ENCODE results near the gene CAPN5.

The CAPN5 gene

DNA sequence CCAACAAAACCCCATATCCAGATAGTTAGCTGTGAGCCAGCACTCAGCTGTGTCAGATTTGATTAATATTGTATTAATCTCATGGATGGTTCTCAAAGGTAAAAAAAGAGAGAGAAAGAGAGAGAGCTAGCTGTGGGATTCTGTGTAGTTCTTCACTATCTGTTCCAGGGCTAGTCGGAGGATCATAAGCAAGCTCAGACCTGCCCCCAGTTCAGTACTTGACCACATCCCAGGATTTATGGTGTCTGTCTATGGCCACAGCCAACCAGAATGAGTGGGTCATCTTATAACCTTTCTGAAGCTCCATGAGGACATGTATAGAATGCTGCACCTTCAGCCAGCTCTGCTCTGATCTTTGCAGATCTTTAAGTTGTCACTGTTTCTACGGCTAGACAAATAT lies 46.0 kb upstream of the CAPN5 start:
- TF ChIP-seq EZH2phosphoT487 (IDR thresholded peaks at IDR 0.05; ENCODE audit: borderline replicate concordance): no peak
- TF ChIP-seq, protein P1, sequence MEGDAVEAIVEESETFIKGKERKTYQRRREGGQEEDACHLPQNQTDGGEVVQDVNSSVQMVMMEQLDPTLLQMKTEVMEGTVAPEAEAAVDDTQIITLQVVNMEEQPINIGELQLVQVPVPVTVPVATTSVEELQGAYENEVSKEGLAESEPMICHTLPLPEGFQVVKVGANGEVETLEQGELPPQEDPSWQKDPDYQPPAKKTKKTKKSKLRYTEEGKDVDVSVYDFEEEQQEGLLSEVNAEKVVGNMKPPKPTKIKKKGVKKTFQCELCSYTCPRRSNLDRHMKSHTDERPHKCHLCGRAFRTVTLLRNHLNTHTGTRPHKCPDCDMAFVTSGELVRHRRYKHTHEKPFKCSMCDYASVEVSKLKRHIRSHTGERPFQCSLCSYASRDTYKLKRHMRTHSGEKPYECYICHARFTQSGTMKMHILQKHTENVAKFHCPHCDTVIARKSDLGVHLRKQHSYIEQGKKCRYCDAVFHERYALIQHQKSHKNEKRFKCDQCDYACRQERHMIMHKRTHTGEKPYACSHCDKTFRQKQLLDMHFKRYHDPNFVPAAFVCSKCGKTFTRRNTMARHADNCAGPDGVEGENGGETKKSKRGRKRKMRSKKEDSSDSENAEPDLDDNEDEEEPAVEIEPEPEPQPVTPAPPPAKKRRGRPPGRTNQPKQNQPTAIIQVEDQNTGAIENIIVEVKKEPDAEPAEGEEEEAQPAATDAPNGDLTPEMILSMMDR (conservative IDR thresholded peaks at IDR 0.05; ENCODE audit: low read length): no peak
- H4K20me1 ChIP-seq (ENCODE audit: insufficient read depth, low read length, poor library complexity, severe bottlenecking): no peaks in the 10 kb centered on the region
- H3K4me3 ChIP-seq (ENCODE audit: low read length, poor library complexity, severe bottlenecking): no peak overlapping the region
- no peak overlapping the region for H3K9ac ChIP-seq (ENCODE audit: low read depth, low read length, poor library complexity, severe bottlenecking)
- H3K9me3 ChIP-seq (ENCODE audit: insufficient read depth, low read depth, low read length): no peaks in the 10 kb centered on the region
- H3F3A ChIP-seq (ENCODE audit: low read depth): no peaks in the 10 kb centered on the region
- H2AFZ ChIP-seq (ENCODE audit: low read length): no peak overlapping the region
- no peaks in the 10 kb centered on the region for H3K36me3 ChIP-seq (ENCODE audit: insufficient read depth, low read length)
- H3K4me2 ChIP-seq (ENCODE audit: low read depth, low read length, poor library complexity, severe bottlenecking): no peak overlapping the region
- no peaks in the 10 kb centered on the region for H3K27me3 ChIP-seq (ENCODE audit: insufficient read depth, low read length, poor library complexity, severe bottlenecking)
- H3K9me2 ChIP-seq (replicated peaks; ENCODE audit: low read depth, low read length): no peaks in the 10 kb centered on the region
- no peaks in the 10 kb centered on the region for H3K4me1 ChIP-seq (ENCODE audit: insufficient read depth, low read length, poor library complexity, severe bottlenecking)
- no peaks in the 10 kb centered on the region for H3K79me2 ChIP-seq (ENCODE audit: insufficient read depth, low read length)

DNA sequence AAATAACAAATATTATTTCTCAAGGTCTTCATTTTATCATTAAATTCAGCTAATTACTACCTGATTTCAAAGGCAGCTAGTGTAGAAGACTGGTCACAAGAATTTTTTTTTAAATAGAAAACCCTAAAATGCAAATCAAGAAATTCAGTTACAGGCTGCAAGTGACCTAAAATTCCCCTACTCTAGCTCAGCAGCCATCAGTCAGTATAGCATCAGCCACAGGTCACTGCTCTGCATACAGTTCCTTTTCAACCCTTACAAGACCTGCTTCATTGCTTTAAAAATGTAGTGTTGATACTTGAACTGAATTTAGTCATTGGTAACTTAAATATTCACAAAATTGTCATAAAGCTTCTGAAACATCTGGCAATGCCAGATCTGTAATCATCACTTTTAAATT lies 42.0 kb upstream of the CAPN5 start:
- Histone ChIP-seq H3K36me3 (ENCODE audit: insufficient read depth, low read length) (no peaks in the 10 kb centered on the region), H3K9me2 (replicated peaks; ENCODE audit: low read depth, low read length) (no peaks in the 10 kb centered on the region), H3K79me2 (ENCODE audit: insufficient read depth, low read length) (no peaks in the 10 kb centered on the region), H3K4me3 (ENCODE audit: low read length, poor library complexity, severe bottlenecking) (no peak overlapping the region), H2AFZ (ENCODE audit: low read length) (no peak overlapping the region), H3K4me1 (ENCODE audit: insufficient read depth, low read length, poor library complexity, severe bottlenecking) (no peaks in the 10 kb centered on the region), H3K9me3 (ENCODE audit: insufficient read depth, low read depth, low read length) (no peaks in the 10 kb centered on the region), H4K20me1 (ENCODE audit: insufficient read depth, low read length, poor library complexity, severe bottlenecking) (no peaks in the 10 kb centered on the region), H3K9ac (ENCODE audit: low read depth, low read length, poor library complexity, severe bottlenecking) (no peak overlapping the region), H3K4me2 (ENCODE audit: low read depth, low read length, poor library complexity, severe bottlenecking) (no peak overlapping the region), H3K27me3 (ENCODE audit: insufficient read depth, low read length, poor library complexity, severe bottlenecking) (no peaks in the 10 kb centered on the region), H3F3A (ENCODE audit: low read depth) (no peaks in the 10 kb centered on the region)
- no peak for TF ChIP-seq EZH2phosphoT487 (IDR thresholded peaks at IDR 0.05; ENCODE audit: borderline replicate concordance)
- TF ChIP-seq, protein P1 (conservative IDR thresholded peaks at IDR 0.05; ENCODE audit: low read length): no peak

DNA sequence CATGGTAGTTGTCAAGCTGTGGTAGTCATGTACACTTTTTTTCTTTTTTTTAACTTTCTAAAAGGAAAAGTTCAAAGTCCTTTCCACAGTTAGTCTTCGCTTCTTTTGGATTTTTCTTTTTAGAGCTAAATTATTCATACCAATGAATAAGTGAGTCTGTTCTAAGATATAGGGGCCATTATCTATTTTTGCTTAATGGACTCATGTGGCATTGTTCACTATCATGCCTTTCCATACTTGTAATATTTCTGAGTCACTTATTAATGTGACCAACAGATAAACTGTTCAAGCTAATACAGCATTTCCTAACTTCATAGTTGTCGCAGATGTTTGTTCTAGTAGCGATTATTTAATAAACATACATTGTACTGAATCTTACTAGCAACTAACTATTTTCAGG lies 40.5 kb upstream of the CAPN5 start:
- TF ChIP-seq EZH2phosphoT487 (IDR thresholded peaks at IDR 0.05; ENCODE audit: borderline replicate concordance): no peak
- TF ChIP-seq, protein P1 (conservative IDR thresholded peaks at IDR 0.05; ENCODE audit: low read length): no peak
- Histone ChIP-seq H3K9me3 (ENCODE audit: insufficient read depth, low read depth, low read length) (no peaks in the 10 kb centered on the region), H4K20me1 (ENCODE audit: insufficient read depth, low read length, poor library complexity, severe bottlenecking) (no peaks in the 10 kb centered on the region), H3K9me2 (replicated peaks; ENCODE audit: low read depth, low read length) (no peaks in the 10 kb centered on the region), H3K4me2 (ENCODE audit: low read depth, low read length, poor library complexity, severe bottlenecking) (no peak overlapping the region), H3K36me3 (ENCODE audit: insufficient read depth, low read length) (no peaks in the 10 kb centered on the region), H3K27me3 (ENCODE audit: insufficient read depth, low read length, poor library complexity, severe bottlenecking) (no peaks in the 10 kb centered on the region), H3K79me2 (ENCODE audit: insufficient read depth, low read length) (no peaks in the 10 kb centered on the region), H3K4me3 (ENCODE audit: low read length, poor library complexity, severe bottlenecking) (no peak overlapping the region), H3K4me1 (ENCODE audit: insufficient read depth, low read length, poor library complexity, severe bottlenecking) (no peaks in the 10 kb centered on the region), H3F3A (ENCODE audit: low read depth) (no peaks in the 10 kb centered on the region), H3K9ac (ENCODE audit: low read depth, low read length, poor library complexity, severe bottlenecking) (no peak overlapping the region), H2AFZ (ENCODE audit: low read length) (no peak overlapping the region)
